Dendritic cell treated with granulocyte-macrophage colony-stimulating factor and Interleukin-4, amounts not matched to agents 40 ng/mL and 50 ng/mL, for 4 days (primary cell): ENCODE measurements around the gene ABHD12.
"Not testable (repeated sequence)": the region's sequence is repeated elsewhere in the genome, so short reads cannot be mapped to it uniquely, and the experiment has no call there.

Experiments used
- H3K27ac Mint-ChIP-seq: one replicate; pipeline ENCODE4 v1.8.0; 2022; ENCODE audit warnings: mild to moderate bottlenecking, mixed read lengths
- H3K27me3 Mint-ChIP-seq: one replicate; pipeline ENCODE4 v1.8.0; 2022; ENCODE audit warnings: mild to moderate bottlenecking, mixed read lengths
- H3K36me3 Mint-ChIP-seq: one replicate; pipeline ENCODE4 v1.8.0; 2022; ENCODE audit warnings: low read depth, mixed read lengths
- H3K4me1 Mint-ChIP-seq: one replicate; pipeline ENCODE4 v1.8.0; 2022; ENCODE audit warnings: low read depth, mixed read lengths
- H3K4me3 Mint-ChIP-seq: one replicate; pipeline ENCODE4 v1.8.0; 2022; ENCODE audit warnings: mild to moderate bottlenecking, moderate library complexity, mixed read lengths
- H3K9me3 Mint-ChIP-seq: one replicate; pipeline ENCODE4 v1.8.0; 2022; ENCODE audit warnings: mixed read lengths
- intact Hi-C: fragments of 100-400 bp; cut with micrococcal nuclease; formaldehyde crosslinking; loops from one replicate; pipeline ENCODE4 v1.15.0; 2022

Gene ABHD12

DNA sequence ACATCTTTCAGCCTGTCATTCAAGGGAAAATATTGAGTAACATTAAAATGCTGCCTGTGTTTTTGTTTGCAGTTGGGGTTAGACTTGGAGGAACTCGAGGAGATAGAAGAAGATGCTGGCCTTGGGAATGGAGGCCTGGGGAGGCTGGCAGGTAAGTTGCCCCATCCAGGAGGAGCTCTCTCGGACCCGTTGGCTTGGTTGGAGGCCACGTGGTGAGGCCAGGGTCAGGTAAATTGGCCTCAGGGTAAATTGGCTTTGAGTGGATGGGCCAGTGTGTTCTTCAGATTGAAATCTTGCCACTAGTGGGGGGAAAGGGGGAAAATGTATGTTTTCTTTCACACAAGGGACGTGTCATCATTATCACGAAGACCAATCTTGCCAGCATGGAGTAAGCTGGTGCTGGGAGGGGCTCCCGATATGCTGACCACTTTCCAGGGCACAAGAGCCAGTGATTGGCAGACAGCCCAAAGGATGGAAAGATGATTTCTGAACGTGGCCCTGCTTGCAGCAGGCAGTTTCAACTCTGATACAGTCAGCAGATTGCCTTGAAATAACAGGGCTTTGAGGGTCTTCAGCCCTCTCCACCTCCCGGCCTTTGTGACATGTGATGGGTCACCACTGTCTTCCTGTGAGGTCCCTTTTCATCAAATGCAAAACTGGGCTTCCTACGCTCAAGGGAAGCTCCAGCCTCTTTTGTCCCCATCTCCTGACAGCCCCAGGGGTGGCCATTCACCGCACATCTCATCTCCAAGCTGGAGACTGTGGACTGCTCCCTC is 121.4 kb downstream of the ABHD12 start:
- Mint-ChIP-seq H3K9me3 (no peaks in the 10 kb centered on the region), H3K27me3 (no peaks in the 10 kb centered on the region), H3K27ac (no peak overlapping the region), H3K4me3 (no peak overlapping the region), H3K4me1 (no peaks in the 10 kb centered on the region), H3K36me3 (peaks cover 74% of the 10 kb centered on the region)
- intact Hi-C loops, result no loop called here

DNA sequence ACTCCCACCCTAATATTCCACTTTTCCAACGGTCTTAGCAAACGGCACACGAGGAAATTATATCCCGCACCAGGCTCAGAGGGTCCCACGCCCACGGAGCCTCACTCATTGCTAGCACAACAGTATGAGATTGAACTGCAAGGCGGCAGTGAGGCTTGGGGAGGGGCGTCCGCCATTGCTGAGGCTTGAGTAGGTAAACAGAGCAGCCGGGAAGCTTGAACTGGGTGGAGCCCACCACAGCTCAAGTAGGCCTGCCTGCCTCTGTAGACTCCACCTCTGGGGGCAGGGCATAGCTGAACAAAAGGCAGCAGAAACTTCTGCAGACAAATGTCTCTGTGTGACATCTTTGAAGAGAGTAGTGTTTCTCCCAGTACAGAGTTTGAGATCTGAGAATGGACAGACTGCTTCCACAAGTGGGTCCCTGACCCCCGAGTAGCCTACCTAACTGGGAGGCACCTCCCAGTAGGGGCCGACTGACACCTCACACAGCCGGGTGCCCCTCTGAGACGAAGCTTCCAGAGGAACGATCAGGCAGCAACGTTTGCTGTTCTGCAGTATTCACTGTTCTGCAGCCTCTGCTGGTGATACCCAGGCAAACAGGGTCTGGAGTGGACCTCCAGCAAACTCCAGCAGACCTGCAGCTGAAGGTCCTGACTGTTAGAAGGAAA is 129.7 kb downstream of the ABHD12 start:
- H3K4me3 Mint-ChIP-seq, intact Hi-C loops, H3K27me3 Mint-ChIP-seq, H3K9me3 Mint-ChIP-seq, H3K27ac Mint-ChIP-seq, H3K4me1 Mint-ChIP-seq: not testable (repeated sequence)
- H3K36me3 Mint-ChIP-seq, result peaks cover 62% of the 10 kb centered on the region

DNA sequence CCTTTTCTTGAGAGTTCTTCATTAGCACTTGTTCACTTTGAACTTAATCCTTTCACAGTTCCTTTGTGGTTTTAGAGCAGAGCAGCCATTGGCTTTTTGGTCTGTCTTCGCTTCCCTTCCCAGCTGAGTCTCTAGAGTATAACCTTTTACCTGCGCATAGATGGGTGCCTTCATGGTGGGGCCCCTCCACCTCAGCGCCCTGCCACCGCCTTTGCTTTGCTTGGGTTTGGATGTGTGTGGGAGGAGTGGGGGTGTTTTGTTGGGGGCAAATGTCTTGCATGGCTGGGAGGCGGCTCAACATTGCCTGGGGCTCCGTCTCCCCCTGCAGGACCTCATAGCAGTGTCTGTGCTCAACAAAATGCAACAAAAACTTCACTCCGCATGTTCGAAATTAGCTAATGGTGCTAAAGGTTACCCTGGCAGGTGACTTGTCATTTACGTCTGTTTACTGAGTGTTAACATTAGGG is 130.8 kb downstream of the ABHD12 start:
- Mint-ChIP-seq H3K4me1 (peaks cover 17% of the 10 kb centered on the region), H3K9me3 (peaks cover 9% of the 10 kb centered on the region), H3K27ac (no peak overlapping the region), H3K27me3 (no peaks in the 10 kb centered on the region), H3K36me3 (peaks cover 71% of the 10 kb centered on the region), H3K4me3 (no peak overlapping the region)
- intact Hi-C loops, result no loop called here

DNA sequence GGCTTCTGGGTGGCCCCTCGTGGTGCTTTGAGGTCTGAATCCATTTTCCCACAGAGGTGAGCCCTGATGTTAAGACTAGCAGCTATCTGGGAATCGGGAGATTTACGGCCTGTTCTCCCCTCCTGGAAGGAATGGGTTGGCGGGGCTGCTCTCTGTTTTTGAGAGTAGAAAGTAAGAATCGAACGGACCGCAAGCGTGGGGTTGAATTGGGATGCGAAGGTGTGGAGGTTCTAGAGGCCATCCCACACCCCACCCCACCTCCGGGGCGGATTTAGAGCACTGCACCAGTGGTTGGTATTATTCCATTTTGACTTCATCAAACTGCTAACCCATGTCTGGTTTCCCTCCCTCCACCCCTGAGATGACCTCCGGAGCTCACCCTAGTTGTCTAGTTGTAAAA is 131.3 kb downstream of the ABHD12 start:
- H3K27me3 Mint-ChIP-seq, result no peaks in the 10 kb centered on the region
- H3K36me3 Mint-ChIP-seq, result peaks cover 66% of the 10 kb centered on the region
- intact Hi-C loops, result no loop called here
- peaks cover 9% of the 10 kb centered on the region for H3K9me3 Mint-ChIP-seq
- H3K27ac Mint-ChIP-seq, result no peak overlapping the region
- peaks cover 21% of the 10 kb centered on the region for H3K4me1 Mint-ChIP-seq
- H3K4me3 Mint-ChIP-seq, result no peak overlapping the region

DNA sequence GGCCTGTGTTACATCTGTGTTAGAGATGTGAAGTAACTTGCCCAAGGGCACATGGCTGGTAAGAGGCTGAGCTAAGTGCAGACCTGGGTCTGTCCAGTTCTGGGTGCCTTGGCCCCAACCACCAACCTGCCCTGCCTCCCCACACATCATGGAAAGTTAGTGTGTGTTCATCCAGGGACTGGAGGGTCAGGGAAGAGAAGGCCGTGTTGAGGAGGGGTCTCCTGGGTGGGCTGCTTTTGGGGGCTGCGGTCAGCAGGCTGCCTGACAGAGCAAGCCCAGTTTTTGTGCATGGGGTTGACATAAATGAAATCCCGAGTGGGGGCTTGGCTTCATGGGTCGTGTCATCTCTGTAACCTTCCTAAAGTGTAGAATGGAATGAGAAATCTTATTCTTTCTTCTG is 131.8 kb downstream of the ABHD12 start:
- Mint-ChIP-seq H3K9me3 (peaks cover 9% of the 10 kb centered on the region), H3K4me1 (peaks cover 24% of the 10 kb centered on the region), H3K4me3 (no peak overlapping the region), H3K27me3 (no peaks in the 10 kb centered on the region), H3K36me3 (peaks cover 66% of the 10 kb centered on the region), H3K27ac (no peak overlapping the region)
- intact Hi-C loops, result no loop called here

DNA sequence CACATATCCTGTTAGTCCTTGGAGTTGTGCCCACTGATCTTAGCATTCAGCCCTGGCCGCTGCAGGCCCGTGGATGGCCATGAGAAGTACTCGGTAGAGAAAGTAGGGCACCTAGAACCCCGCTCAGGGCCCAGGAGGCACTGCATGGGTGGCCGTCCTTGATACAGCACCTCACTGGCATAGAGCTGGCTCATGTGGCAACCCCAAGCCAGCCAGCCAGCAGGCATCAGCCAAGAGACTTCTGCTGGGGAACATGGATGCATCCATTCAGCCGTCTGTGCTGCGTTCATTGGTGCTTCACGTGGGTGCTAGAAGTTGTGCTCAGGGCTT is 132.2 kb downstream of the ABHD12 start:
- intact Hi-C loops, result no loop called here
- no peak overlapping the region for H3K27ac Mint-ChIP-seq
- H3K4me3 Mint-ChIP-seq, result no peak overlapping the region
- H3K27me3 Mint-ChIP-seq, result no peaks in the 10 kb centered on the region
- H3K36me3 Mint-ChIP-seq, result peaks cover 69% of the 10 kb centered on the region
- peaks cover 9% of the 10 kb centered on the region for H3K9me3 Mint-ChIP-seq
- H3K4me1 Mint-ChIP-seq, result peaks cover 28% of the 10 kb centered on the region

DNA sequence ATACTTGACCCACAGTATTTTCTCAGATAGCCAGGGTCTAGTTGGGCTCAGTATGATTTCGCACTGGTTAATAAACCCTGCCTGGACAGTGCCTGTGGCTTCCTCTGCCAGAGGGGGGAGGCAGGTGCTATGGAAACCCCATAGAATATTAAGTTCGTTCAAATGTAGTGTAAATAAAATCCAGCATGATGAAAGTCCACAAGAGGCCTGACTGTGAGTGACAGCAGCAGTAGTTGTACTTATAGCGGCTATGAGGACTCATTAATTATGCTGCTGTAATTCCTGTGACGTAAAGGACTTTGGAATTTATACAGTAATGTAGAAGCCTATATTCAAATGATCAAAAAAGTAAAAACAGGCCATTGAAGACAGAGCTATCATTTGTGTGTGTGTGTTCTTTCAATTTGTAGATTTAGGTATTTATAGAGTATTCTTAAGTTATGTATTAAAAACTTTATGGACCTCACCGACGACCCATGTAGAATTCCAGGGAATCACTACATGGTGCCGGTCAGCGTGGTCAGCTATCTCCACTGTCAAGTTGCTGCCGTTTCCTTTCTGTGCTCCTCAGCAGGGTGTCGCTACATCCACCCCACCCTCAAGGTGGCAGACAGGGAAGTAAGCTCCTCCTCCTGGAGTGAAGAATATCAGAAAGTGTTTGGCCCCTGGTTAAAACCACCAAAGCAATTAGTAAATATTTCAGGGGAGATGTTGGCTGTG is 132.7 kb downstream of the ABHD12 start:
- peaks cover 33% of the 10 kb centered on the region for H3K4me1 Mint-ChIP-seq
- H3K36me3 Mint-ChIP-seq, result peaks cover 75% of the 10 kb centered on the region
- intact Hi-C loops, result no loop called here
- no peak overlapping the region for H3K4me3 Mint-ChIP-seq
- no peak overlapping the region for H3K27ac Mint-ChIP-seq
- H3K9me3 Mint-ChIP-seq, result peaks cover 9% of the 10 kb centered on the region
- H3K27me3 Mint-ChIP-seq, result no peaks in the 10 kb centered on the region

DNA sequence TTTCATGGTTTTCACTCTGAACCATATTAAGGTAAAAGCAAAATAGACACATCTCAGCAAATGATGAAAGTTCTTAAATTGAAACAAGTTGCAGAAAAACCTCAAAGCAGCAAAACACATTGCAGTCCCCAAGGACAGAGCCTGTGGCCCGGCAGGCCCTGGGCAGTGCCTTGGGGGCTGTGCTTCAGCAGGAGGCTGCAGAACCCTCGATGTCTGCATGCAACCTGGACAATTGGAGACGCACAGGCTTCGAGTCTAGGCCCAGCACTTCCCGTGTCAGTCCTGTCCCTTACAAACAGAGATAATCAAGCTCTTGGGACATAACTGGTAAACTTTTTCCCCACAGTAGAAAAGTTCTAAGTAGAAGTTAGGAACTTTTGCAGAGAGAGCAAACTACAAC is 133.5 kb downstream of the ABHD12 start:
- no peak overlapping the region for H3K27ac Mint-ChIP-seq
- no peak overlapping the region for H3K4me3 Mint-ChIP-seq
- H3K9me3 Mint-ChIP-seq, result peaks cover 9% of the 10 kb centered on the region
- no peaks in the 10 kb centered on the region for H3K27me3 Mint-ChIP-seq
- intact Hi-C loops, result no loop called here
- peaks cover 41% of the 10 kb centered on the region for H3K4me1 Mint-ChIP-seq
- H3K36me3 Mint-ChIP-seq, result peaks cover 77% of the 10 kb centered on the region

DNA sequence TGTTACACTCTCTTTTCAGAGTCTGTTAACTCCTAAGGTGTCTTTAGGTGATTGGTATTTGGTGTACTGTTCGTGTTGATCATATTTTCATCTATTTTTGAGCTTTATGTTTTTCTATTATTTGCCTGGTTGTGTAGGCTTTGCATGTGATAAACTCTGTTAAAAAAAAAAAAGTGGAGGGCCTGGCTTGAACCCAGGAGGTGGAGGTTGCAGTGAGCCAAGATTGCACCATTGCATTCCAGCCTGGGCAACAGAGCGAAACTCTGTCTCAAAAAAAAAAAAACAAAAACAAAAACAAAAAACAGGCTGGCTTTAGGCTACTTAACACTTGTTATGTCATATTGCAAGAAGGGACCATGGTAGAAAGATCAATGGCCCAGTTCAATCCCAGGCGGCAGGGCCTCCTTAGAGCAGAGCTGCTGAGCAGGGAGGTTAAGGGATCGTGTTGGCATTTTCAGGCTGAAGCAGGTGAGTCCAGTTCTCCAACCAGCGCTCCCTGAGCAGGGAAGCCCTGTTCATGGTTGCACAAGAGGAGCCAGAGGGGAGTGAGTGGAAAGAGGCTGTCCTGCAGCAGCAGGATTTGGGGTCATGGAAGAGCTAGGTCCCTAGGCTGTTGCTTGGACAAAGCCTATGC is 134.3 kb downstream of the ABHD12 start:
- intact Hi-C loops, result no loop called here
- Mint-ChIP-seq H3K27ac (no peak overlapping the region), H3K36me3 (peaks cover 73% of the 10 kb centered on the region), H3K4me3 (no peak overlapping the region), H3K9me3 (peaks cover under 1% of the 10 kb centered on the region), H3K27me3 (no peaks in the 10 kb centered on the region), H3K4me1 (peaks cover 49% of the 10 kb centered on the region)

DNA sequence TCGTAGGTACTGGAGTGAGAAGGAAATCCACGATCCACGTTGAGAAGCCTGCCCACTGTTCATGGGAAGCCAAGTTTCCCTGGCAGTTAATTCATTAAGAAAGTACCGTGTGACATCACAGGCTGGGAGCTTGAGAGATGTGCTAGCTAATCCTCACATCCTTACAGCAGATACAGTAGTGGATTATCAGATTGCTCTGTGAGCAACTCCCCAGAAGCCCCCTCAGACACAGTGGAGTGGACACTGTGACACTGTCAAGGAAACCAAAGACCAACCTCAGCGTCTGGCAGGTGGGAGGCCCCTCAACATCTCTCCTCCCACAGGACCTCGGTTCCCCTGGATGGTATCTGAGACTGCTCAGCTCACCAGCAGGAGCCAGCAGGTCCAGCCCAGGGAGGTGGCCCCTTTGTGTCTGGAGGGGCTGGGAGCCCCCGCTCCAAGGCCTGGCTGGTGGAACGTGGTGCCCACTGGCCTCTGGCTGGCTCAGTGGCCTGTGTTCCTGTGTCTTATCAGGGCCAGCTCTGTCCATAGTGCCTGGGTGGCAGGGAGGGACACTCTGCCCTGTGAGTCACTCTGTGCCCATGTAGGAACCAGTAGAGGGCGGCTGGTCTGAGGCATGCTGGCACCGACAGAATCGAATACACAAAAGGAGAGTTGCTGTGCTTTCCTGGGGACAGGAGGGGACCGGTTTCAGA is 135.5 kb downstream of the ABHD12 start:
- H3K9me3 Mint-ChIP-seq, result no peaks in the 10 kb centered on the region
- H3K4me3 Mint-ChIP-seq, result no peak overlapping the region
- H3K27ac Mint-ChIP-seq, result no peak overlapping the region
- intact Hi-C loops, result no loop called here
- peaks cover 59% of the 10 kb centered on the region for H3K4me1 Mint-ChIP-seq
- peaks cover 68% of the 10 kb centered on the region for H3K36me3 Mint-ChIP-seq
- no peaks in the 10 kb centered on the region for H3K27me3 Mint-ChIP-seq

DNA sequence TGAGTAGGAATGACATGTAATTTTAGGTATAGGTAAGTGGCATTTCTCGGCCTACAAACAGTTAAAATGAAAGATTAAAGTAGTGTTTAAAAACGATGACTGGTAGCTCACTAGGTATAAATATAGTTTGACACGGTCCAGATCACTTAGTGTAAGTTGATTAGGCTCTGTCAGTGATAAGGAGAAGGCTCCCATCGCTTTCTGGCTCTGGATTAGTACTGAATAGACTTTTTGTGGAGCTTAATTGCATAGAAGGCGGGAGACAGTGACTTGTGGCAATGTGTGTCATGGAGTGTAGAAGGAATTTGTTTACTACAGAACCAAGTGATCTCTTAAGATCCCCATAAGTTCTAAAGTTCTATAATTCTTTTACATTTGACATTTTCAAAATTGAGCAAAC is 136.1 kb downstream of the ABHD12 start:
- Mint-ChIP-seq H3K27me3 (no peaks in the 10 kb centered on the region), H3K4me3 (no peak overlapping the region), H3K36me3 (peaks cover 63% of the 10 kb centered on the region), H3K4me1 (peaks cover 63% of the 10 kb centered on the region), H3K27ac (no peak overlapping the region), H3K9me3 (no peaks in the 10 kb centered on the region)
- intact Hi-C loops, result no loop called here

DNA sequence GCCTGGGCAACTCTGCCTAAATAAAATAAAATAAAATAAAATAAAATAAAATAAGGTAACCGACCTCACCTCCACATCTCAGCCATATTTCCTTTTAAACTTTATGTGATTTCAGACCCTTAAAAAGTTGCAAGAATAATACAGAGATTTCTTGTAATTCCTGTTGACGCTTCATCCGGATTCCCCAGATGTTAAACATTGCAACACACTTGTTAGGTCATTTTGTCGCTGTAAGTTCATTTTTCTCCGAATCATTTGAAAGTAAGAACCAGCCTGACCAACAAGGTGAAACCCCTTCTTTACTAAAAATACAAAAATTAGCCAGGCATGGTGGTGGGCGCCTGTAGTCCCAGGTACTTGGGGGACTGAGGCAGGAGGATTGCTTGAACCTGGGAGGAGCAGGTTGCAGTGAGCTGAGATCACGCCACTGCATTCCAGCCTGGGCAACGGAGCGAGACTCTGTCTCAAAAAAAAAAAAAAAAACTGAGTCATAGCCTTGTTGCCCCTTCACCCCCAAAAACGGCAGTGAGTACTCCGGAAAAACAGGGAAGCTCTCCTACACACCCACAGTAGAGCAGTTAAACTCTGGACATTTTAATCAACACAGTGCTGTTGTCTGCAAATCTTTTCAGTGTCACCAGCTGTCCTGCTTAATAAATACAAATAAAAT is 136.9 kb downstream of the ABHD12 start:
- no peaks in the 10 kb centered on the region for H3K27me3 Mint-ChIP-seq
- intact Hi-C loops, result no loop called here
- peaks cover 57% of the 10 kb centered on the region for H3K36me3 Mint-ChIP-seq
- no peak overlapping the region for H3K27ac Mint-ChIP-seq
- H3K4me1 Mint-ChIP-seq, result peaks cover 70% of the 10 kb centered on the region
- H3K9me3 Mint-ChIP-seq, result no peaks in the 10 kb centered on the region
- H3K4me3 Mint-ChIP-seq, result no peak overlapping the region

DNA sequence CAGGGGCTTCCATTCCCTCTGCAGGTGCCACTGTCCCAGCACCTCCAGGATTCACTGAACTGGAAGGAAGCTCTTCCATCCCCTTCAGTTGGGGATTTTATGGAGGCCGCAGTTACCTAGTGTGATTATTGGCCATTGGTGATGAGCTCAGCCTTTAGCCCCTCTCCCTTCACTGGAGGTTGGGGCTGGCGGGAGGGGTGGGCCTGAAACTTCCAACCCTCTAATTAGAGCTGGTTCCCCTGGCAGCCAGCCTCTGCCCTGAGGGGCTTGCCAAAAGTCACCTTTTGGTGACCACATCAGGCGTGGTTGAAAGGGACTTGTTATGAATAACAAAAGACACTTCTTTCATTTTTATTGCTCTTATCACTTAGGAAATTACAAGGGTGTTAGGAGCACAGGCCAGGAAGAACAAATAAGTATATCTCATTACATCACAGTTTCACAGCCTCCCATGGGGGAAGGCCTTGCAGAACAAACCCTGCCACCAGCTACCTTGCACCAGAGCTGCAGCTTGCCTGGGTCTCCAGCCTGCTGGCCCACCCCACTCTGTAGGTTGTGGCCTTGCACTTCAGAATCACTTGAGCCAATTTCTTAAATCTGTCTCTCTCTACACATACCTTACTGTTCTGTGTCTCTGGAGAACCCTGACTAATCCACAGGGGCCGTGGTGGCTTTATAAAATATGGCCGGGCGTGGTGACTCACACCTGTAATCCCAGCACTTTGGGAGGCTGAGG is 137.8 kb downstream of the ABHD12 start:
- intact Hi-C loops, result no loop called here
- H3K9me3 Mint-ChIP-seq, result no peaks in the 10 kb centered on the region
- no peak overlapping the region for H3K4me3 Mint-ChIP-seq
- peaks cover 73% of the 10 kb centered on the region for H3K4me1 Mint-ChIP-seq
- H3K36me3 Mint-ChIP-seq, result peaks cover 58% of the 10 kb centered on the region
- H3K27me3 Mint-ChIP-seq, result no peaks in the 10 kb centered on the region
- no peak overlapping the region for H3K27ac Mint-ChIP-seq
